ENCODE data around the gene PCDHGA11. TPM values are rescaled to one million over a fixed set of nuclear protein-coding genes. Genes with fewer than 3 reads are reported as not detected.

The PCDHGA11 gene
- total and polyA plus RNA-seq, 10 of the 15 experiments (the other 5 are each of a cell fraction or from before 2014, with no cell fraction given) = 0.21 to 3.4 (median 2.2) TPM

DNA sequence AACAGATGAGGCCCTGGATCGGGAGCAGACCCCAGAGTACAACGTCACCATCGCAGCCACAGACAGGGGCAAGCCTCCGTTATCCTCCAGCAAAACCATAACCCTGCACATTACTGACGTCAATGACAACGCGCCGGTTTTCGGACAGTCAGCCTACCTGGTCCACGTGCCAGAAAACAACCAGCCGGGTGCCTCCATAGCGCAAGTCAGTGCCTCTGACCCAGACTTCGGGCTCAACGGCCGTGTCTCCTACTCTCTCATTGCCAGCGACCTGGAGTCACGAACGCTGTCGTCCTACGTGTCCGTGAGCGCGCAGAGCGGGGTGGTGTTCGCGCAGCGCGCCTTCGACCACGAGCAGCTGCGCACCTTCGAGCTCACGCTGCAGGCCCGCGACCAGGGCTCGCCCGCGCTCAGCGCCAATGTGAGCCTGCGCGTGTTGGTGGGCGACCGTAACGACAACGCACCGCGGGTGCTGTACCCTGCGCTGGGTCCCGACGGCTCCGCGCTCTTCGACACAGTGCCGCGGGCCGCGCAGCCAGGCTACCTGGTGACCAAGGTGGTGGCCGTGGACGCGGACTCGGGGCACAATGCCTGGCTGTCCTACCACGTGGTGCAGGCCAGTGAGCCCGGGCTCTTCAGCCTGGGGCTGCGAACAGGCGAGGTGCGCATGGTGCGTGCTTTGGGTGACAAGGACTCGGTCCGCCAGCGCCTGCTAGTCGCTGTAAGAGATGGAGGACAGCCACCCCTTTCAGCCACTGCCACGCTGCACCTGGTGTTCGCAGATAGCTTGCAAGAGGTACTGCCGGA is 1.6 kb upstream of the PCDHGA11 start:
- CTCF ChIA-PET = interaction anchor here (0.9 to 10.9 kb wide), 8 partner anchors 12 to 148 kb away, joined by 3 to 245 read pairs (median 49); no protein-coding TSS in a partner anchor
- FAIRE-seq = no peak
- no peaks in the 10 kb centered on the region for H4K20me1 ChIP-seq (ENCODE audit: control insufficient read depth, insufficient read depth)
- H3K9me3 ChIP-seq (replicated peaks; ENCODE audit: control insufficient read depth, insufficient read depth, low read length) = peaks cover 15% of the 10 kb centered on the region; the same call in 2 of the 3 replicates
- H3K27me3 ChIP-seq (replicated peaks in 1 of 2; ENCODE audit: control insufficient read depth in 2 of 2, insufficient read depth in 2 of 2, low read length in 1 of 2) = no peaks in the 10 kb centered on the region; a peak in 1 of 4 replicates
- H3K9ac ChIP-seq (ENCODE audit: control insufficient read depth, insufficient read depth, low read length) = no peak overlapping the region
- in situ Hi-C loops (cut with MboI) (loop anchor here (5.0 kb wide), 1 partner anchor 143 kb away; no protein-coding TSS in a partner anchor), intact Hi-C loops (cut with micrococcal nuclease; ENCODE audit: unreplicated experiment) (no loop called here)
- H2AFZ ChIP-seq (ENCODE audit: control insufficient read depth, low read depth, low read length) = no peak overlapping the region
- WGBS (ENCODE audit: insufficient coverage, insufficient replicate concordance, low lambda C conversion rate, missing lambda C conversion rate) = 96% methylated on average over 67 of the region's 74 CpGs
- POLR2A ChIA-PET = interaction anchor here (2.3 kb wide), 1 partner anchor 144 kb away, joined by 8 read pairs; no protein-coding TSS in a partner anchor
- no peak overlapping the region for H3K4me3 ChIP-seq
- DNase-seq (ENCODE audit: low read depth, low spot score) = no peak
- no TSS peak for BruUV-seq (replicated peaks)
- TF ChIP-seq RUNX3 (IDR thresholded peaks at IDR 0.05; ENCODE audit: low read length) = no peak
- no peak for ATAC-seq
- no peak overlapping the region for H3K4me2 ChIP-seq (ENCODE audit: control insufficient read depth, insufficient read depth)
- H3K4me1 ChIP-seq (ENCODE audit: control insufficient read depth, insufficient read depth, low read length) = peaks cover 4% of the 10 kb centered on the region; the same call in 1 of the 2 replicates
- no peak overlapping the region for H3K27ac ChIP-seq (ENCODE audit: control insufficient read depth, insufficient read depth)
- RAD21 ChIA-PET (ENCODE audit: unreplicated experiment) = interaction anchor here (2.6 kb wide), 1 partner anchor 105 kb away, joined by 19 read pairs; no protein-coding TSS in a partner anchor
- no peaks in the 10 kb centered on the region for H3K79me2 ChIP-seq (ENCODE audit: control insufficient read depth, insufficient read depth, low read length)
- H3K36me3 ChIP-seq (ENCODE audit: control insufficient read depth in 2 of 2, insufficient read depth in 2 of 2, low read length in 1 of 2) = no peaks in the 10 kb centered on the region
- SMC1A ChIA-PET (ENCODE audit: uncharacterized antibody, unreplicated experiment) = interaction anchor here (0.7 to 7.4 kb wide), 6 partner anchors 115 to 1921 kb away, joined by 3 to 67 read pairs (median 5); no protein-coding TSS in a partner anchor

- peak overlapping the region; percentile 64 for H3K9ac ChIP-seq (ENCODE audit: control insufficient read depth, insufficient read depth, low read length)
- TF ChIP-seq YBX1 (IDR thresholded peaks at IDR 0.05) (no peak), TCF12 (IDR thresholded peaks at IDR 0.05; ENCODE audit: low read depth, low read length) (no peak), HDAC2 (IDR thresholded peaks at IDR 0.05) (no peak), ZNF622 (IDR thresholded peaks at IDR 0.05) (no peak), BMI1 (IDR thresholded peaks at IDR 0.05; ENCODE audit: borderline replicate concordance) (no peak)
- BruUV-seq (replicated peaks) = no TSS peak
- 32% methylated on average over 13 of the region's 13 CpGs for WGBS (ENCODE audit: insufficient coverage, insufficient replicate concordance, low lambda C conversion rate, missing lambda C conversion rate)
- SMC1A ChIA-PET (ENCODE audit: uncharacterized antibody, unreplicated experiment) = interaction anchor here (0.8 to 2.8 kb wide), 25 partner anchors 9 to 176 kb away, joined by 3 to 41 read pairs (median 5); partner anchors contain the start of genes PCDHGA10, PCDHGA12, PCDHGB3 and PCDHGC3
- no peaks in the 10 kb centered on the region for H4K20me1 ChIP-seq (ENCODE audit: control insufficient read depth, insufficient read depth)
- in situ Hi-C loops (cut with MboI) = no loop called here
- H3K4me3 ChIP-seq = peak overlapping the region; percentile 76
- RAD21 ChIA-PET (ENCODE audit: unreplicated experiment) = interaction anchor here (0.6 to 2.6 kb wide), 21 partner anchors 9 to 171 kb away, joined by 3 to 34 read pairs (median 6); partner anchors contain the start of genes PCDHGA10, PCDHGA12, PCDHGB3 and PCDHGC3
- peak overlapping the region; percentile 98 for H2AFZ ChIP-seq (ENCODE audit: control insufficient read depth, low read depth, low read length)
- H3K27ac ChIP-seq (ENCODE audit: control insufficient read depth, insufficient read depth) = no peak overlapping the region
- CTCF ChIA-PET = interaction anchor here (0.5 to 10.9 kb wide), 40 partner anchors 9 to 469 kb away, joined by 3 to 245 read pairs (median 5); partner anchors contain the start of genes PCDHGA10, PCDHGA12, PCDHGB3 and PCDHGC3
- peak overlapping the region; percentile 79 for H3K4me2 ChIP-seq (ENCODE audit: control insufficient read depth, insufficient read depth)
- no peaks in the 10 kb centered on the region for H3K79me2 ChIP-seq (ENCODE audit: control insufficient read depth, insufficient read depth, low read length)
- no peaks in the 10 kb centered on the region for H3K36me3 ChIP-seq (ENCODE audit: control insufficient read depth in 2 of 2, insufficient read depth in 2 of 2, low read length in 1 of 2)
- intact Hi-C loops (cut with micrococcal nuclease; ENCODE audit: unreplicated experiment) = loop anchor here (1.0 to 2.0 kb wide), 3 partner anchors 53 to 137 kb away; partner anchors contain the start of gene PCDHGC3
- no peaks in the 10 kb centered on the region; a peak in 1 of 4 replicates for H3K27me3 ChIP-seq (replicated peaks in 1 of 2; ENCODE audit: control insufficient read depth in 2 of 2, insufficient read depth in 2 of 2, low read length in 1 of 2)
- DNase-seq (ENCODE audit: low read depth, low spot score) = no peak
- H3K9me3 ChIP-seq (replicated peaks; ENCODE audit: control insufficient read depth, insufficient read depth, low read length) = peaks cover 15% of the 10 kb centered on the region; the same call in 2 of the 3 replicates
- H3K4me1 ChIP-seq (ENCODE audit: control insufficient read depth, insufficient read depth, low read length) = peaks cover 4% of the 10 kb centered on the region; the same call in 1 of the 2 replicates
- no peak for ATAC-seq
- no peak for FAIRE-seq
- POLR2A ChIA-PET = interaction anchor here (1.0 to 1.2 kb wide), 2 partner anchors 9 to 142 kb away, joined by 3 to 5 read pairs; partner anchors contain the start of gene PCDHGA10
Measured at GRCh38 chr5:141421489-141421855, 621 bp downstream of the PCDHGA11 start.
